Measurements from ENCODE around the gene KL.

Gene KL

GRCh38 chr13:33087790-33088189 lies 71.6 kb downstream of the KL start:
- no peak for DNase-seq

- no peak for DNase-seq
These were observed 73.1 kb downstream of the KL start for GRCh38 chr13:33089311-33089710.

GRCh38 chr13:33090755-33091414 lies 74.7 kb downstream of the KL start:
- DNase-seq: no peak

- no peak for DNase-seq
These were observed 75.2 kb downstream of the KL start for GRCh38 chr13:33091415-33091774.

GRCh38 chr13:33092073-33092987 lies 76.1 kb downstream of the KL start:
- DNase-seq: no peak

- no peak for DNase-seq
These were observed 80.8 kb downstream of the KL start for GRCh38 chr13:33096886-33097605.

- DNase-seq: no peak
These were observed 83.6 kb downstream of the KL start for GRCh38 chr13:33099860-33100259.

- DNase-seq: no peak
These were observed 84.7 kb downstream of the KL start for GRCh38 chr13:33100886-33101285.

GRCh38 chr13:33101835-33102234 lies 85.6 kb downstream of the KL start:
- DNase-seq: no peak

DNA sequence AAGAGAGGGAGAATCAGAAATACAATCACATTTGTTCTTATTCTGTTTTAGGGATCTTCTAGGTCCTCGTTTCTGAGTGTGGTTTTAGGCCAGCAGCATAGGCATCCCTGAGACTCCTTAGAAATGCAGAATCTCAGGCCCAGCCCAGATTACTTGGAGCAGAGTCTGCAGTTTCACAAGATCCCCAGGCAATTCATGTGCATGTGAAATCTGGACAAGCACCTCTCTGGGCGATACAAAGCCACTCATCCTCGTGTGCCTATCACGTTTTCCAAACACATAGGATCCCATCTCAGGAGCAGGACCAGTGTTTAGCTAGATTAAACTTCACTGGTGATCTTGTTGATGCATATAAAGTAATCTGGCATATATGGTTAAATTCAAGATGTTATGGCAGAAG lies 87.2 kb downstream of the KL start:
- no peak for DNase-seq

- no peak for DNase-seq
These were observed 89.3 kb downstream of the KL start for GRCh38 chr13:33105387-33106005.

- DNase-seq: no peak
These were observed 90.6 kb downstream of the KL start for GRCh38 chr13:33106656-33107360.

GRCh38 chr13:33107361-33107760 lies 91.1 kb downstream of the KL start:
- DNase-seq: no peak

DNA sequence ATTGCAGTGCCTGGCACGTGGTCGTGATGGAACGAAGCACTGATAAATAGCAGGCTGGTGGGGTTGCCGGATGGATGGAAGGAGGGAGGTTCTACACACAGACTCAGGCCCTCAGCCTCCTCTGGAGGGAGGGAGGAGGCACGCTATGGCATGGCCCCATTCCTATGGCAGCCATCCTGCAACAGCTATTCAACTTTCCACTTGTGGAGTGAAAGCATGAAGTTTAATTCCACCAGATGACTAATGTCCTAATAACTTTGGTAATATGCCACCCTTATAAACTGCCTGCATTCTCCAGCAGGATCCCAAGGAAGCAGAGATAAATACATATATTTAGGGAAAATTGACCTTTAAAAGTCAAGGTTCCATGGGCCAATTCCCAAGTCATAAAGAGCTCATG lies 92.4 kb downstream of the KL start:
- DNase-seq: no peak

DNA sequence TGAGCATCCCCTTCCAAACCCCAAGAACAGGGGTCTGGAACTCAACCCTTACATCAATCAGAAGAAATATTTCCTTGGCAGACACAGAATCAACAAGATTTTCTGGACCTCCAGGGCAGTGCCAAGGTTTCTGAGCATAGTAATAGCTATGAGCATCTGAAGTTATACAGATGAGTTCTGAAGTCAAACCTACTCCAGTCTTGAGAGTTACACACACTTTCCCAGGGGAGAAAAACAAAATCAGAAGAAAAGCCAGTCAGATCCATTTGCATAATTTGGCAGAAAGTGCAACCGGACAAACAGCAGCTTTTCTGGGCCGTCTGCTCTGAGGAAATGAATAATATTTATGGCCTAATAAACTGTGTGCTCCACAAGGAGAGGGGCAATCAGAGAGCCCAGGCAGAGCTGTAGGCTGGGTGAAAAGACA lies 93.1 kb downstream of the KL start:
- no peak for DNase-seq

DNA sequence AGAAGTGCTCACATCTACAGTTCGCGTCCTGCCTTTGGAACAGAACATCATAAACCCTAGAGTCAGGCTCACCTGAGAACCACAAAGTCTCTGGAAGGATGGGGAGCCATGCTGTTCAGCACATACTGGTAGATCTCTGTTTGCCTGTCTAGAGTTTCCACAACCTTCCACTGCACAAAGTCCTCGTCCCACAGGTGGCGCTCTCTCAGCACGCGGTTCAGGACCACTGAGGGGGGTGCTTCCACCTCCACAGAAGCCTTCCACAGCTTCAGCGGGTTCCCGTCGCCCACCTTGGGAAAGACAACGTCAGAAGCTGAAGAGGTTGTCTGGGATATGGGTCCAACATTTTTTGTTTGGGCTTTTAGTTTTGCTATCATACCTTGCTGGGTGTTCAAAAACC lies 93.6 kb downstream of the KL start:
- peak; percentile 22 for DNase-seq

GRCh38 chr13:33110386-33110712 lies 94.1 kb downstream of the KL start:
- DNase-seq: no peak

DNA sequence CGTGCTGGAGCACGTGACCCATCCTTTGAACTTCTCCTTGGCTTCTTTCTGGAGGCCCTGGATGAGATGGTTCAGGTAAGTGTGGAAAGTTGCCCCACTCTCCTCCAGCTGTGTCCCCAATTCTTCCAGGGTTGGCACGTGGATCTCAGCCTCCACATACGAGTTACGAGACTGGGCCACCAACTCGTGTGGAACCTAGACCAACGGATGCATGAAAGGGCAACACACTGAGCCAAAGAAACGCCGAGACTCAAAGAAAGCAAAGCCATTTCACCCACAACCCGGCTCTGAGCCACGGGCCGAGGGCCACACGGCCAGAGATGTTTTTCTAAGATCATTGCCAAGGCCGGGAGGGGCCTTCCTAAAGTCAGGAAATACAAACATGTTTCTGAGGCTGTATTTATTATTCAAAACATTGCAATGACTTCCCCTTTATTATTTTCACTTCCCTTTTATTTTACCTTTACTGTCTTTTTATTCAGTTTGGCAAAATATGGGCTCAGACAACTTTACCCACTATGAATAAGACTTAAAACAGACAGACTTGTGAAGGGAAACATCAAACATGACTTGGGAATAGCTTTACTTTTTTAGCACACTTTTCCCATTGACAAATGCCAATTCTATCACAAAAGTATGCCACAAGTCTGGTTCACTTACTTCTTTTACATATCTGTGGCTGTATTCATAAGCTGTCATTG lies 94.6 kb downstream of the KL start:
- DNase-seq: no peak

DNA sequence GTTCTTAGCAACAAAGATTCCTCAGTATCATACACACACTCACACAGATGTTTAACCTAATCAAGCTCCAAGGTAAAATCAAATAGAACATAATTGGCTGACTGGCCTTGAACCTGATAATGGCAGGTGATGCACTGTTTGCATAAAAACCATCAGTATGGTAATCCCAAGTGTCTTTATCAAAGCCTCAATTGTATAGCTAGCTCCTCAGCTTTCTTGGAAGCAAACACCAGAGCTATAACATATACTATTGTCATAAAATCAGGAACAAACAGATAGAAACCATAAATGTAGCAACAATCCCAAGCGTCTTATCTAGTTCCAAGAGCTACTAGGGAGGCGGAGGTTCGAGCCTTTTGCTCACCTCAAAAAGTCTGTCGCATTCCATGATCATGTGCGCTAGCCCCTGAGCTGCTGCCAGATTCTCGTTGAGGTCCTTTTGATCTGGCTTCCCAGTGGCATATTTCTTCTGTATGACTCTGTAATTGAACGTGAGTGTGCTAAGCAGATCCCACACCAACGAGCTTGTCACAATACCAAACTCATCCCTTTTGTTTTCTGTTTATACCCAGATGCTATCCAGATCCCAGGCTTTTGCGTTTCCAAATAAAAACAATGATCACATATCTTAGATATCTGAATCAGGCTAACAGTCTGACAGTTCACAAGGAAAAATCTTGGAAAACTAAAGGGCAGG lies 95.3 kb downstream of the KL start:
- DNase-seq: no peak

- no peak for DNase-seq
These were observed 96.5 kb downstream of the KL start for GRCh38 chr13:33112766-33113165.

- no peak for DNase-seq
These were observed 97.9 kb downstream of the KL start for GRCh38 chr13:33114146-33114545.

DNA sequence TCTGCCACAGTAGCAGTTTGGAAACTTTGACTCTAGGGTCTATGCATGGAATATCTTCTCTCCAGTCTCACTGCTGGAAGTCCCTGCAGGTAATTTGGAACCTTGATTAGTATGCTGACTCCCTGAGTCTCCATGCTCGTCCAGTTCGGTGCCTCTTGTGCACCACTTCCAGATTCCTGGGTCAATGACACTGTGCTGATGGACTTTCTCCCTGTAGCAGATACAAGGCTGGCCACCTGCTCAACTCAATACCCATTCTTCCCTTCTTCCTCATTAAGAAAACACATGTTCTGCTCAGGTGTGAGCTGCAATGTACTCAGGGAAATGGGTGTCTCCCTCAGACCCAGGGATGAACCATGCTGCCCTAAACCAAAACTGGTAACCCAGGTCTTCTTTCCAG lies 99.1 kb downstream of the KL start:
- DNase-seq: no peak

All from 8988T (cell line).